Activated T-cell treated with anti-CD3 and anti-CD28 coated beads, Interleukin-2, amount 50 U/mL, for 4 hours (primary cell): ENCODE results near the gene GPR39. TPM values are rescaled to one million over a fixed set of nuclear protein-coding genes. Genes with fewer than 3 reads are reported as not detected.

Experiments
- ATAC-seq, 2 donors: fragments of 200-7000 bp; cut with Tn5 transposase; one replicate each; pipeline ENCODE4 v1.10.0; 2021
- DNase-seq: peaks from one replicate; pipeline ENCODE4 v3.0.0-alpha.2; 2020
- H3K27me3 Mint-ChIP-seq: one replicate; pipeline ENCODE4 v1.8.0; 2021; ENCODE audit warnings: low read depth, mixed read lengths
- H3K36me3 Mint-ChIP-seq: one replicate; pipeline ENCODE4 v1.8.0; 2022; ENCODE audit warnings: mixed read lengths; ENCODE audit not compliant: insufficient read depth
- H3K4me1 Mint-ChIP-seq: one replicate; pipeline ENCODE4 v1.8.0; 2021; ENCODE audit warnings: low read depth, mixed read lengths
- H3K4me3 Mint-ChIP-seq: one replicate; pipeline ENCODE4 v1.8.0; 2021; ENCODE audit warnings: mild to moderate bottlenecking, moderate library complexity, mixed read lengths
- H3K9me3 Mint-ChIP-seq: one replicate; pipeline ENCODE4 v1.8.0; 2021; ENCODE audit warnings: mixed read lengths
- total RNA-seq, 3 donors: library from RNA; stranded (reverse); gene quantifications; one replicate each; pipeline ENCODE4 v1.2.1, GENCODE V29; 2021

Gene GPR39
- not detected for total RNA-seq

GRCh38 chr2:132416723-132417395 lies at the start of gene GPR39:
Gene GPR39 (plus strand): TSS chr2:132416805.
- H3K27me3 Mint-ChIP-seq = peaks cover 22% of the 10 kb centered on the region
- no peaks in the 10 kb centered on the region for H3K4me1 Mint-ChIP-seq
- no peak for DNase-seq
- H3K4me3 Mint-ChIP-seq = no peak within 1 kb of the TSS
- H3K36me3 Mint-ChIP-seq = no peaks in the 10 kb centered on the region
- H3K9me3 Mint-ChIP-seq = no peaks in the 10 kb centered on the region
- no peak for ATAC-seq

- no peaks in the 10 kb centered on the region for H3K4me1 Mint-ChIP-seq
- DNase-seq = no peak
- H3K27me3 Mint-ChIP-seq = no peaks in the 10 kb centered on the region
- peaks cover 6% of the 10 kb centered on the region for H3K9me3 Mint-ChIP-seq
- no peak for ATAC-seq
- no peaks in the 10 kb centered on the region for H3K36me3 Mint-ChIP-seq
- H3K4me3 Mint-ChIP-seq = no peak overlapping the region
Observed at GRCh38 chr2:132368191-132368590, 48.4 kb upstream of the GPR39 start.

GRCh38 chr2:132372276-132372675 lies 44.3 kb upstream of the GPR39 start:
- Mint-ChIP-seq H3K4me1 (no peaks in the 10 kb centered on the region), H3K4me3 (no peak overlapping the region), H3K27me3 (no peaks in the 10 kb centered on the region), H3K36me3 (no peaks in the 10 kb centered on the region), H3K9me3 (no peaks in the 10 kb centered on the region)
- no peak for DNase-seq
- no peak for ATAC-seq

- Mint-ChIP-seq H3K4me3 (no peak overlapping the region), H3K27me3 (no peaks in the 10 kb centered on the region), H3K4me1 (no peaks in the 10 kb centered on the region), H3K9me3 (no peaks in the 10 kb centered on the region), H3K36me3 (no peaks in the 10 kb centered on the region)
- ATAC-seq (no peak), DNase-seq (no peak)
Observed at GRCh38 chr2:132373391-132374135, 43.0 kb upstream of the GPR39 start.

GRCh38 chr2:132374151-132374550 lies 42.5 kb upstream of the GPR39 start:
- Mint-ChIP-seq H3K4me3 (no peak overlapping the region), H3K9me3 (no peaks in the 10 kb centered on the region), H3K36me3 (no peaks in the 10 kb centered on the region), H3K27me3 (no peaks in the 10 kb centered on the region), H3K4me1 (no peaks in the 10 kb centered on the region)
- no peak for DNase-seq
- ATAC-seq = no peak

GRCh38 chr2:132374551-132374950 lies 42.1 kb upstream of the GPR39 start:
- DNase-seq (no peak), ATAC-seq (no peak)
- Mint-ChIP-seq H3K9me3 (no peaks in the 10 kb centered on the region), H3K36me3 (no peaks in the 10 kb centered on the region), H3K27me3 (no peaks in the 10 kb centered on the region), H3K4me3 (no peak overlapping the region), H3K4me1 (no peaks in the 10 kb centered on the region)

- Mint-ChIP-seq H3K9me3 (no peaks in the 10 kb centered on the region), H3K4me1 (no peaks in the 10 kb centered on the region), H3K4me3 (no peak overlapping the region), H3K27me3 (no peaks in the 10 kb centered on the region), H3K36me3 (no peaks in the 10 kb centered on the region)
- ATAC-seq (no peak), DNase-seq (no peak)
Observed at GRCh38 chr2:132374961-132375360, 41.6 kb upstream of the GPR39 start.

GRCh38 chr2:132381376-132381775 lies 35.2 kb upstream of the GPR39 start:
- DNase-seq (no peak), ATAC-seq (no peak)
- no peaks in the 10 kb centered on the region for H3K4me1 Mint-ChIP-seq
- H3K4me3 Mint-ChIP-seq = no peak overlapping the region
- H3K36me3 Mint-ChIP-seq = no peaks in the 10 kb centered on the region
- H3K9me3 Mint-ChIP-seq = peaks cover 3% of the 10 kb centered on the region
- H3K27me3 Mint-ChIP-seq = no peaks in the 10 kb centered on the region

GRCh38 chr2:132383956-132384355 lies 32.6 kb upstream of the GPR39 start:
- DNase-seq = no peak
- Mint-ChIP-seq H3K4me3 (no peak overlapping the region), H3K27me3 (peaks cover 3% of the 10 kb centered on the region), H3K4me1 (no peaks in the 10 kb centered on the region), H3K36me3 (no peaks in the 10 kb centered on the region), H3K9me3 (peaks cover 13% of the 10 kb centered on the region)
- no peak for ATAC-seq

GRCh38 chr2:132384491-132385151 lies 32.0 kb upstream of the GPR39 start:
- DNase-seq = no peak
- H3K36me3 Mint-ChIP-seq = no peaks in the 10 kb centered on the region
- no peak overlapping the region for H3K4me3 Mint-ChIP-seq
- no peak for ATAC-seq
- peaks cover 3% of the 10 kb centered on the region for H3K27me3 Mint-ChIP-seq
- H3K9me3 Mint-ChIP-seq = peaks cover 13% of the 10 kb centered on the region
- H3K4me1 Mint-ChIP-seq = no peaks in the 10 kb centered on the region

- Mint-ChIP-seq H3K4me1 (no peaks in the 10 kb centered on the region), H3K4me3 (no peak overlapping the region), H3K36me3 (no peaks in the 10 kb centered on the region), H3K9me3 (peaks cover 10% of the 10 kb centered on the region), H3K27me3 (peaks cover 3% of the 10 kb centered on the region)
- DNase-seq (no peak), ATAC-seq (no peak)
Observed at GRCh38 chr2:132387126-132387525, 29.5 kb upstream of the GPR39 start.

GRCh38 chr2:132390076-132390475 lies 26.5 kb upstream of the GPR39 start:
- H3K36me3 Mint-ChIP-seq = no peaks in the 10 kb centered on the region
- no peak for DNase-seq
- no peak for ATAC-seq
- peaks cover 3% of the 10 kb centered on the region for H3K27me3 Mint-ChIP-seq
- peaks cover 10% of the 10 kb centered on the region for H3K9me3 Mint-ChIP-seq
- H3K4me3 Mint-ChIP-seq = no peak overlapping the region
- H3K4me1 Mint-ChIP-seq = no peaks in the 10 kb centered on the region

- Mint-ChIP-seq H3K4me3 (no peak overlapping the region), H3K36me3 (no peaks in the 10 kb centered on the region), H3K4me1 (no peaks in the 10 kb centered on the region), H3K9me3 (peaks cover 10% of the 10 kb centered on the region), H3K27me3 (peaks cover 3% of the 10 kb centered on the region)
- no peak for ATAC-seq
- DNase-seq = no peak
Observed at GRCh38 chr2:132391378-132391777, 25.2 kb upstream of the GPR39 start.

GRCh38 chr2:132392221-132392620 lies 24.4 kb upstream of the GPR39 start:
- DNase-seq = no peak
- no peak for ATAC-seq
- no peaks in the 10 kb centered on the region for H3K36me3 Mint-ChIP-seq
- H3K4me1 Mint-ChIP-seq = no peaks in the 10 kb centered on the region
- no peak overlapping the region for H3K4me3 Mint-ChIP-seq
- H3K27me3 Mint-ChIP-seq = no peaks in the 10 kb centered on the region
- H3K9me3 Mint-ChIP-seq = peaks cover 10% of the 10 kb centered on the region

GRCh38 chr2:132392879-132393278 lies 23.7 kb upstream of the GPR39 start:
- Mint-ChIP-seq H3K36me3 (no peaks in the 10 kb centered on the region), H3K4me1 (no peaks in the 10 kb centered on the region), H3K9me3 (peaks cover 6% of the 10 kb centered on the region), H3K4me3 (no peak overlapping the region), H3K27me3 (no peaks in the 10 kb centered on the region)
- no peak for ATAC-seq
- no peak for DNase-seq
